Prostate gland (tissue), 2 donors: Measurements from ENCODE around the gene DBNDD2. TPM values are rescaled to one million over a fixed set of nuclear protein-coding genes. Genes with fewer than 3 reads are reported as not detected.

Experiments used
- DNase-seq: peaks from one replicate; pipeline ENCODE4 v3.0.0-alpha.2; 2019; ENCODE audit warnings: low spot score
- H3K27ac ChIP-seq, 2 donors: fragments of 200-600 bp; sonication (generic); 2 replicates each; pipeline ENCODE4 v1.5.1; 2017 to 2019
- H3K27me3 ChIP-seq: fragments of 200-600 bp; sonication (generic); replicated peaks from 2 replicates; pipeline ENCODE4 v1.5.1; 2019; ENCODE audit not compliant: insufficient read depth
- H3K36me3 ChIP-seq, 2 donors: fragments of 200-600 bp; sonication (generic); 1 replicate in 1 of 2; 2 replicates in 1 of 2; pipeline versions ENCODE4 v1.5.1 to v1.8.1; 2017 to 2019
- H3K4me1 ChIP-seq: fragments of 200-600 bp; sonication (generic); replicated peaks from 2 replicates; pipeline ENCODE4 v1.5.1; 2019
- H3K4me3 ChIP-seq, 2 donors: fragments of 200-600 bp; sonication (generic); 2 replicates each; pipeline ENCODE4 v1.5.1; 2017 to 2019
- H3K9me3 ChIP-seq: fragments of 200-600 bp; sonication (generic); 2 replicates; pipeline ENCODE4 v1.5.1; 2017
- POLR2A ChIP-seq: fragments of 450-650 bp; IDR thresholded peaks from one replicate; pipeline ENCODE4 v1.6.1; 2016; ENCODE audit warnings: antibody characterized with exemption, mild to moderate bottlenecking
- POLR2AphosphoS5 ChIP-seq: sonication (generic); formaldehyde crosslinking; IDR thresholded peaks from one replicate; pipeline ENCODE4 v1.6.1; 2017; ENCODE audit warnings: antibody characterized with exemption
- WGBS: methylation state at CpG from one replicate; pipeline ENCODE4 v1.1.5; 2018; 5-methylcytosine and 5-hydroxymethylcytosine counted together
- intact Hi-C: fragments of 100-400 bp; cut with DNase I; formaldehyde crosslinking; loops from one replicate; pipeline ENCODE4 v1.14.2; 2022
- total RNA-seq, 2 donors: library from RNA; depleted of rRNA; stranded (reverse); fragments of >200 nt; gene quantifications; one replicate each; pipeline ENCODE4 v1.1.0, GENCODE V29; 2016
- TF ChIP-seq, protein P1 (sequence below), 4 experiments: fragments of 200-600 bp in 2 of 4; fragments of 450-650 bp in 2 of 4; sonication (generic) in 2 of 4; IDR thresholded peaks; 1 replicate in 3 of 4; 2 replicates in 1 of 4; pipeline ENCODE4 v1.5.1; 2016 to 2019; ENCODE audit warnings: antibody characterized with exemption in 4 of 4, mild to moderate bottlenecking in 2 of 4, moderate library complexity in 2 of 4

Gene DBNDD2
- total RNA-seq, 2 donors from 2014 or later, result 33.7 to 34.4 TPM

DNA sequence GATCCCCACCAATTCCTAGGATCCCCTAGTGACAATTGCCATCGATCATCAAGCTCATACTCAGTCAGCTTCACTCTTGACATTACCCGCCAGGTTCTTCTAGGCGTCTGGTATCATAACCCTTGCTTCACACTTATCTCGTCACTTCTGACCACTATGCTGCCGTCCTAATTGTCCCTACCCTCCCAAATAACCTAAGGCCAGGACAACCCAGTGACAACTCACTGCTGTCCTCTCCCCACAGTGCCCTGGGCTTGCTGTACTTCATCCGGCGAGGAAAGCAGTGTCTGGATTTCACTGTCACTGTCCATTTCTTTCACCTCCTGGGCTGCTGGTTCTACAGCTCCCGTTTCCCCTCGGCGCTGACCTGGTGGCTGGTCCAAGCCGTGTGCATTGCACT lies 41.5 kb upstream of the DBNDD2 start:
- no peak for DNase-seq
- Histone ChIP-seq H3K27ac (no peak overlapping the region), H3K4me3 (no peak overlapping the region), H3K27me3 (no peaks in the 10 kb centered on the region), H3K9me3 (no peaks in the 10 kb centered on the region), H3K4me1 (no peaks in the 10 kb centered on the region), H3K36me3 (peaks cover 6 to 8% of the 10 kb centered on the region in 2 donors)
- 86% methylated on average over 11 of the region's 11 CpGs for WGBS
- TF ChIP-seq, protein P1, sequence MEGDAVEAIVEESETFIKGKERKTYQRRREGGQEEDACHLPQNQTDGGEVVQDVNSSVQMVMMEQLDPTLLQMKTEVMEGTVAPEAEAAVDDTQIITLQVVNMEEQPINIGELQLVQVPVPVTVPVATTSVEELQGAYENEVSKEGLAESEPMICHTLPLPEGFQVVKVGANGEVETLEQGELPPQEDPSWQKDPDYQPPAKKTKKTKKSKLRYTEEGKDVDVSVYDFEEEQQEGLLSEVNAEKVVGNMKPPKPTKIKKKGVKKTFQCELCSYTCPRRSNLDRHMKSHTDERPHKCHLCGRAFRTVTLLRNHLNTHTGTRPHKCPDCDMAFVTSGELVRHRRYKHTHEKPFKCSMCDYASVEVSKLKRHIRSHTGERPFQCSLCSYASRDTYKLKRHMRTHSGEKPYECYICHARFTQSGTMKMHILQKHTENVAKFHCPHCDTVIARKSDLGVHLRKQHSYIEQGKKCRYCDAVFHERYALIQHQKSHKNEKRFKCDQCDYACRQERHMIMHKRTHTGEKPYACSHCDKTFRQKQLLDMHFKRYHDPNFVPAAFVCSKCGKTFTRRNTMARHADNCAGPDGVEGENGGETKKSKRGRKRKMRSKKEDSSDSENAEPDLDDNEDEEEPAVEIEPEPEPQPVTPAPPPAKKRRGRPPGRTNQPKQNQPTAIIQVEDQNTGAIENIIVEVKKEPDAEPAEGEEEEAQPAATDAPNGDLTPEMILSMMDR (IDR thresholded peaks at IDR 0.05), result no peak
- TF ChIP-seq POLR2AphosphoS5, result no peak
- no peak for TF ChIP-seq POLR2A
- intact Hi-C loops, result no loop called here

DNA sequence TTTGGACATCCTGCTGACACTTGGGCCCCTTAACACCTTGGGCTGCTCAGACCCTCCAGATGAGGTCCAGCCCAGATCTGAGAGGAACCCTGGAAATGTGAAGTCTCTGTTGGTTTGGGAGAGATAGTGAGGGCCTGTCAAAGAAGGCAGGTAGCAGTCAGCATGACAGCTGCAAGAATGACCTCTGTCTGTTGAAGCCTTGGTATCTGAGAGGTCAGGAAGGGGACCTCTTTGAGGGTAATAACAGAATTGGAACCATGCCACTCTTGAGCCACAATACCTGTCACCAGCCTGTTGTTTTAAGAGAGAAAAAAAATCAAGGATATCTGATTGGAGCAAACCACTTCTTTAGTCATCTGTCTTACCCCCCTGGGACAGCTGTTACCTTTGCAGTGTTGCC lies 41.0 kb upstream of the DBNDD2 start:
- intact Hi-C loops, result no loop called here
- no peak for DNase-seq
- H3K4me1 ChIP-seq, result no peaks in the 10 kb centered on the region

DNA sequence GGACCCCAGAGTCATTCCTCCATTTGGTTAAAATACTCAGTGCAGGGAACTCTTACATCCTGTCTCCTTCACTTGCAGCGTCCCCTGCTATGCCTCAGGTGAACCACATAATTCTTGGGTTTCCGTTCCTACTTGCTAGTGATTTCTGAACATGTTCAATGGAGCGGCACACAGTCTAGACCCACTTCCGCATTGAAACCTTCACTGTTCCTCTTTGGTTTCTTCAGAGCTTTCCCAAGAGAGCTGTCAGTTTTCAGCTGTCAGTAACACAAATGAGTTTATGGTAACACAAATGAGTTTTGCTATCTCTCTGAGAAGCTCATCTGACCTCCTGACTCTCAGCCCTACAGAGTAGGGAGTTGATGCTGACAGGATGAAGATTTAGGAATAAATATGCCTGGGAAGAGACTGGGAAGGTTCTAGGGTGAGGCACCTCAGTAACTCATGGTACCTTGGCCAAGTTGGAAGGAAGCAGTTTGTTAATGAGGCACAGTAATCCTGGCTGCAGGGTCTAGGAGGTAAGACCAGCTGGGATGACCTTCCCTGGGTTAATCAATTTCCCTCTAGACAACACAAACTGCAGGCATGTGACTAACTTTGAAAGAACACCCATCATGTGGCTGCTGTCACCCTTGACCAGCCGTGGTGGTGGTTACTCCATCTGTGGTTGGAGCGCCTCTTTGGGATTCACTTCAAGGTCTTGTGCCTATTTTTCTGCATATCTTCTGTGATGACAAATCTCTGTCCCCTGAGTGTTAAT lies 39.7 kb upstream of the DBNDD2 start:
- no peaks in the 10 kb centered on the region for H3K27me3 ChIP-seq
- DNase-seq, result no peak
- H3K4me3 ChIP-seq, result no peak overlapping the region
- H3K4me1 ChIP-seq, result no peaks in the 10 kb centered on the region
- WGBS, result 73% methylated on average over 6 of the region's 6 CpGs
- H3K9me3 ChIP-seq, result no peaks in the 10 kb centered on the region
- H3K36me3 ChIP-seq, result peaks cover 6 to 8% of the 10 kb centered on the region in 2 donors
- intact Hi-C loops, result no loop called here
- TF ChIP-seq, protein P1 (IDR thresholded peaks at IDR 0.05), result no peak
- TF ChIP-seq POLR2A (no peak), POLR2AphosphoS5 (no peak)
- H3K27ac ChIP-seq, result no peak overlapping the region

More for the DNA sequence above, 41.0 kb upstream of the DBNDD2 start:
- no peak overlapping the region for H3K27ac ChIP-seq
- H3K4me3 ChIP-seq, result no peak overlapping the region
- H3K27me3 ChIP-seq, result no peaks in the 10 kb centered on the region
- peaks cover 6 to 8% of the 10 kb centered on the region in 2 donors for H3K36me3 ChIP-seq
- TF ChIP-seq POLR2A, result no peak
- TF ChIP-seq, protein P1 (IDR thresholded peaks at IDR 0.05), result no peak
- TF ChIP-seq POLR2AphosphoS5, result no peak
- H3K9me3 ChIP-seq, result no peaks in the 10 kb centered on the region

DNA sequence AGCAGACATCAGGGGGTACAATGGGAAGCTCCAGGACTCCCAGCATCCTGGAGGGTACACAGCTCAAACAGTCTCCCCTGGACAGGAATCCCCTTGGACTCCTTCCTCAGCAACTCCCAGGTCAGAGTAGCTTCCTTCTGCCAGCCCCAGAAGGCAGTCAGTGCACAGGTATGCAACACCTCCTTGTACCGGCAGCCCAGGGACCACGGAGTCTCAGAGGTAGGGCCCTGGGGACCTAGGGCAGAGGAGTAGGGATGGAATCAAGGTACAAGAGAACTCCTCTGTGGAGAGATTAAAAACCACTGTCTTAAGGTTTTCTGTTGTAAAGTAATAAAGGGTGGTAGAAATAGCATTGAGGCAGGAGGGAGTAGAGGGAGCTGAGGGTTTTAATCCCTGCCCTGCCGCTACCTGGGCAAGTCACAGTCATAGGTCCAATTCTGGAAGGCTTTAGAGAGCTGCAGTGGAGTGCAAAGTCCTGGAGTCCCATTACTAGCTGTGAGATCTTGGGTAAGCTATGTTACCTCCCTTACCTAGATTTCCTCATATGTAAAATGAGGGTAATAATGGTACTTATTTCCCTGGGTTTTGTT lies 37.4 kb upstream of the DBNDD2 start:
- Histone ChIP-seq H3K36me3 (peaks cover 6 to 8% of the 10 kb centered on the region in 2 donors), H3K27me3 (no peaks in the 10 kb centered on the region), H3K27ac (no peak overlapping the region), H3K4me1 (no peaks in the 10 kb centered on the region), H3K4me3 (no peak overlapping the region), H3K9me3 (no peaks in the 10 kb centered on the region)
- intact Hi-C loops, result loop anchor here (5.0 kb wide), 2 partner anchors 37 to 53 kb away; partner anchors contain the start of gene DBNDD2
- TF ChIP-seq, protein P1 (IDR thresholded peaks at IDR 0.05), result no peak
- TF ChIP-seq POLR2AphosphoS5 (no peak), POLR2A (no peak)
- WGBS, result 87% methylated on average over 3 of the region's 3 CpGs
- no peak for DNase-seq

DNA sequence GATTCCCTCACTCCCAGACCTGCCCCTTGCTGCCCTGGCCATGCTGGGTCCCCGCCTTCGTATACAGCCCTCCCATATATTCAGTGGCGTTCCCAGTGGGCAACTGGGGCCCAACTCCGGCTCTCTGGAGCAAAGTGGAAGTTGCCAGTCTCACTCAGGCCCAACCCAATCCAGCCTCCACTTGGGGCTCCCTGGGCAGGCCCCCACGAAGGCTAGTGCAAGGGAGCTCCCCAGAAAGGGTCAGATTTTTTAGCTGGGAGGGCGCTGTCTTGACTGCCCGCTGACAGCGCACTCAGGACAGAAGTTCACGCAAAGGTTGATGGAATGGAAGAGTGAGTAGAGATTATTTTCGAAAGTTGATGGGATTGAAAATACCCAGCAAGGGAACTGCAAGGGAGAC lies 35.8 kb upstream of the DBNDD2 start:
- intact Hi-C loops, result loop anchor here (5.0 kb wide), 2 partner anchors 35 to 55 kb away; partner anchors contain the start of gene DBNDD2
- H3K27ac ChIP-seq, result no peak overlapping the region
- H3K4me1 ChIP-seq, result no peaks in the 10 kb centered on the region
- no peak overlapping the region for H3K4me3 ChIP-seq
- no peaks in the 10 kb centered on the region for H3K27me3 ChIP-seq
- WGBS, result 84% methylated on average over 10 of the region's 10 CpGs
- no peaks in the 10 kb centered on the region for H3K9me3 ChIP-seq
- DNase-seq, result no peak
- peaks cover under 1 to 5% of the 10 kb centered on the region in 2 donors for H3K36me3 ChIP-seq
- TF ChIP-seq, protein P1 (IDR thresholded peaks at IDR 0.05), result no peak
- no peak for TF ChIP-seq POLR2AphosphoS5
- TF ChIP-seq POLR2A, result no peak
